GM18868 (cell line): ENCODE measurements around the gene IQCB1.
A peak's percentile ranks its signal among the peaks of the same experiment; 100 is the strongest.
"Not testable (repeated sequence)": the region's sequence is repeated elsewhere in the genome, so short reads cannot be mapped to it uniquely, and the experiment has no call there.

Experiments
- ATAC-seq: cut with Tn5 transposase; IDR thresholded peaks from one replicate; pipeline ENCODE4 v1.9.1; 2021; ENCODE audit warnings: mild to moderate bottlenecking, moderate library complexity; ENCODE audit not compliant: unreplicated experiment

IQCB1 gene

GRCh38 chr3:121748680-121749275, 86.1 kb downstream of the IQCB1 start:
- ATAC-seq, result peak; percentile 21

GRCh38 chr3:121747976-121748375, 86.9 kb downstream of the IQCB1 start:
- ATAC-seq, result no peak

- not testable (repeated sequence) for ATAC-seq
Measured at GRCh38 chr3:121743106-121743505, 91.8 kb downstream of the IQCB1 start.

- no peak for ATAC-seq
Measured at GRCh38 chr3:121740896-121741295, 94.0 kb downstream of the IQCB1 start.

DNA sequence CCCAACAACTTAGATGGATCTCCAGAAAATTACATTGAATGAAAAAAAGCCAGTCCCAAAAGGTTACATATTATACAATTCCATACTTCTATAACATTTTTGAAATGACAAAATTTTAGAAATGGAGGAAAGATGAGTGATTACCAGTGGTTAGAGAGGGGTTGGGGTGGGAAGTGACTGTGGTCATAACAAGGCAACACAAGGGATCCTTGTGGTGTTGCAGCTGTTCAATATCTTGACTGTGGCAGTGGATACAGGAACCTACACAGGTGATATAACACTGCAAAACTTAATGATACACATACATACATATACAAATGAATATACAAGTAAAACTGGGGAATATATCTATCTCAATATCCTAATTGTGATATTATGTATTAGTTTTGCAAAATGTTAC, 95.0 kb downstream of the IQCB1 start:
- no peak for ATAC-seq

DNA sequence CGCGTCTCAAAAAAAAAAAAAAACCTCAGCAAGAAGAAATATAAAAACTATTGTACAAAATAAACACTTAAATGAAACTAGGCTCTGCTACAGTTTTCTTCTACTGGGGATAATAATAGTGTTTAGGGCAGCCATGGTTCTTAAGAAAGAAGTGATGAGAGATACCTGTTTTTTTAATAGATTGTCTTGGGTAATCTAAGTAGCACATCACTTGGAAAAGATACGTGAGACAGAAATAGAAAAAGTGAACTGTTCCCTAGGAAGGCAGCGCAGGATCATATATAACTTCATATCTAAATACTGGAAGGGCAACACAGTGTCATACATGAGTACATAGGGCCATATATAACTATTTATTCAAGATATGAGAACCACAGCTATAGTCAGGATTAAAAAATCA, 97.2 kb downstream of the IQCB1 start:
- no peak for ATAC-seq

DNA sequence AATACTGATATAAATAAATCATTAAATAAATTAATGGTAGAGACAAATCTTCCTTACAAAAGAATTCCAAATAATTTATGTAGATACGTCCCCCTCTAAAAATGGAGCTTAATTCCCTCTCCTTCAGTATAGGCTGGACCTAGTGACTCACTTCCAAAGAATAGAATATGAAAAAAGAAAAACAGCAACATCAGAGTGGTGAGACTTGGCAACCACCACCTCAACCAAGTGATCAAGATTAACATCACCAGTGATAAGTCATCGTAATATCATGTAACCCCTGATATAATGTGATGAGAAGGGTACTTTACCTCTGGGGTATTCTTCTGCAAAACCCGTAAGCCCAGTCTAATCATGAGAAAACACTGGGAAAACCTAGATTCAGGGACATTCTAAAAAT, 98.7 kb downstream of the IQCB1 start:
- no peak for ATAC-seq

GRCh38 chr3:121735047-121735696, 99.7 kb downstream of the IQCB1 start:
- ATAC-seq, result peak; percentile 99

DNA sequence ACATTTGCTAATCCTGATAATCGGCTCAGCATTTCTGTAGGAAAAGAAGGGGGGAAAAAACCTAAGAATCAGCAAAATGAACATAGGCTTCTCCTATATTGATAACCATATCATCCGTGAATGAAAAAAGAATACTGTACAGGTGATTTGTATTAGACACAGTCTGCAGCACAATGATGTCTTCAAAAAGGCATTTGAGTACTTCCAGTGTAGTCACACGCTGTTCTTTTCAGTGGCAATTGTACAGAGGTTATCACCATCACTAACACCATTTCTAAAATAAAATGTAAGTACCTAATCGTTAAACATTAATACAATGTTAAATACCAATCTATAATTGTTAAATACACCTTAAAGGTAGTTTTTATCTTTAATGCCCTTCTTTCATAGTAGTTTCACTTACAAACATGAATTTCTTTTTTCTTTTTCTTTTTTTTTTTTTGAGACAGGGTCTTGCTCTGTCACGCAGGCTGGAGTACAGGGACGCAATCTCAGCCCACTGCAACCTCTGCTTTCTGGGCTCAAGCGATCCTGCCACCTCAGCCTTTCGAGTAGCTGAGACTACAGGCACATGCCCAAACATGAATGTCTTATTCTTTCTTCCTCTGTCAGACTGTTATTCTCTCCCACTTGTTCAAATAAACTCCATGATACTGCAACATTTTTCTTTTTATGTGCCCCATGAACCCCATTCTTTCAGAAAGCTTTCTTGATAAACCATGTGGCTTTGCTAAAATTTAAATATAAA, 103.7 kb downstream of the IQCB1 start:
- ATAC-seq, result no peak

- peak; percentile 99 for ATAC-seq
Measured at GRCh38 chr3:121724130-121724529, 110.7 kb downstream of the IQCB1 start.

DNA sequence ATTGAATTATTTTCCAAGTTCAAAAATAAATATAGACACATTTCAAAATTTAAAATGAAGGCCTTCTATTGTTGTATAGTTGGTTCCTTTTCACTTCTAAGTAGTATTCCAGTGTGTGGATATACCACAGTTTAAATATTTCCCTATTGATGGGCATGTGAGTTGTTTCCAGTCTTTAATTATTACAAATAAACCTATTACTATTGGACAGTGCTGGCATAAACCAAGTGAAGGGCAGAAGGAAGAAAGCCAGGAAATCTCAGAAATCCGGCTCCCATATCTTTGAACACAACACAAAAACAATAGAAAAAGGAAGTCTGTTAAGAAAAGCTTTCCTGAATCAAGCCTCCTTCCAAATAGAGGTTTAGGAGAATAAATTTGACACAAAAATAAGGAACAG, 111.4 kb downstream of the IQCB1 start:
- ATAC-seq, result no peak

GRCh38 chr3:121722411-121722810, 112.4 kb downstream of the IQCB1 start:
- no peak for ATAC-seq

DNA sequence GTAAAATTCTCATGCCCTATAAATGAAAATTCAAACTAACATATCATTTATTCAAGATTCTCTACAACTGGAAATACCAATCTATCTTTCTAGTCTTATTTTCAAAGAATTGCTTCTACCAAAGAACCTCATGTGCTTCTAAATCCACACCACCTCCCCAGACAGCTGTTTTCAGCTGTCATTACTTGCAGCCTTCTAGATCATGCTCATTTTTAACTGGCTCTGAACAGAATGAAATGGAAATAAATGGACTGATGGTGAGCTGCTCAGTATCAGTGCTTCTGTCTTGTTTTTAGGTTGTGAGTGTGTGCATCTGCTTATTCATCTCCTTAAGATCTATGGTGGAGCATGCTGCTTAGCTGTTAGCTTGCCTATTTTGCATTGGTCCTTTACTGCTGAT, 114.7 kb downstream of the IQCB1 start:
- ATAC-seq, result no peak
